Peyer's patch (tissue), 4 donors: ENCODE data around the gene ATXN2. TPM values are rescaled to one million over a fixed set of nuclear protein-coding genes. Genes with fewer than 3 reads are reported as not detected.

Experiments used
- DNase-seq, 3 donors: peaks; one replicate each; pipeline ENCODE4 v3.0.0-alpha.2; 2017 to 2019
- H3K27ac ChIP-seq, 4 donors: fragments of 200-600 bp; sonication (generic); one replicate each; pipeline ENCODE4 v1.5.1; 2016 to 2019
- H3K27me3 ChIP-seq, 2 donors: fragments of 200-600 bp; sonication (generic); one replicate each; pipeline ENCODE4 v1.5.1; 2019
- H3K36me3 ChIP-seq, 3 donors: fragments of 200-600 bp; sonication (generic); one replicate each; pipeline ENCODE4 v1.5.1; 2016 to 2019
- H3K4me1 ChIP-seq, 4 donors: fragments of 200-600 bp; sonication (generic); one replicate each; pipeline ENCODE4 v1.5.1; 2016 to 2019
- H3K4me3 ChIP-seq, 4 donors: fragments of 200-600 bp; sonication (generic); 1 replicate in 3 of 4; 2 replicates in 1 of 4; pipeline ENCODE4 v1.5.1; 2016 to 2019; ENCODE audit warnings: mild to moderate bottlenecking in 1 of 4
- H3K9me3 ChIP-seq, 4 donors: fragments of 200-600 bp; sonication (generic); one replicate each; pipeline ENCODE4 v1.5.1; 2016 to 2019; ENCODE audit warnings: mild to moderate bottlenecking in 1 of 4
- POLR2A ChIP-seq, 2 donors: fragments of 450-650 bp; IDR thresholded peaks; one replicate each; pipeline ENCODE4 v1.5.1; 2017; ENCODE audit warnings: antibody characterized with exemption in 2 of 2, mild to moderate bottlenecking in 2 of 2, moderate library complexity in 2 of 2
- total RNA-seq, 4 donors: library from RNA; depleted of rRNA; stranded (reverse); fragments of >200 nt; gene quantifications; one replicate each; pipeline ENCODE4 v1.1.0, GENCODE V29; 2016
- TF ChIP-seq, protein P1 (sequence below), 6 experiments: fragments of 450-650 bp in 4 of 6; fragments of 200-600 bp in 2 of 6; sonication (generic) in 1 of 6; IDR thresholded peaks; one replicate each; pipeline ENCODE4 v1.5.1; 2017 to 2019; ENCODE audit warnings: antibody characterized with exemption in 6 of 6, mild to moderate bottlenecking in 3 of 6, moderate library complexity in 1 of 6

The ATXN2 gene
- total RNA-seq, 4 donors from 2014 or later = 35.9 to 111 (median 90.8) TPM

DNA sequence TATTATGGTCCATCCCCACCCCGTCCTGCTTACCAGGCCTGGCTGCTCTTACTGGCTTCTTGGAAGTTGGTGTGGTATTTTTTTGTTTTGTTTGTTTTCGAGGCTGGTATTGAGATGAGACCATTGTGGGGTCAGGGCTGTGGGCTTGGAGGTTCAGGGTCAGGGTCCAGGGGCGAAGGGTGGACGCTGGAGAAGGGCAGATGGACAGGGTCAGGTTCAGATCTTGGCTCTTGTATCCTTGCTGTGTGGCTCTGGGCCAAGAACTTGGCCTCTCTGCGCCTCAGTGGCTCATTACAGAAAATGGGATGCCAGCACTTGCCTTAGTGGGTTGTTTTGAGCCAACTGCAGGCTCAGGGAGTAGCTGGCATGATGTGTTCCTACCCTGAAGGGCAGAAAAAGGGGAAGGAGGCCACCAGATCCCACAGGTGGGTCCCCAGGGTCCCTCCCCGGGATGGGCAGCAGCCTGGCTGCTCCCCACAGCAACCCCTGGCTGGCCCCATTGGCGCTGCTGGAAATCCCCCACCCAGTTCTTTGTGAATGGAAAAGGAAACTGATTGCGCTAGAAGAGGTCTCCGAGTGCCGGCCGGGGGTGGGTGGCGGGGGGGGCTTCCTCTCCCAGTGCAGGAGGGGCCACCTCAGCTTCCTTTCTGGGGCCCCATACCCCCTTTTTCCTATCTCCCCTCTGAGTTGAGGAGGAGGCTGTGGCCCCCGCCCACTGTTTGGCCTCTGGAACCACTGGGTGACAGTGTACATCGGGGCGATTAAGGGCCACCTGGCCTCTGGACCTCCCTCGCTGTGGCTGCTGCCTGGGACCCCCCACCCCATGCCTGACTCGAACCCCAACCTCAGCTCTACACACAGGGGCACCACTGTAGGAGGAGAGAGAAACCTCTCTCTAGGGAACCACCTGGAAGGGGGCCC, 168.4 kb downstream of the ATXN2 start:
- no peaks in the 10 kb centered on the region for H3K9me3 ChIP-seq
- peak; percentile 50 to 73 (median 64) for DNase-seq
- TF ChIP-seq, protein P1, sequence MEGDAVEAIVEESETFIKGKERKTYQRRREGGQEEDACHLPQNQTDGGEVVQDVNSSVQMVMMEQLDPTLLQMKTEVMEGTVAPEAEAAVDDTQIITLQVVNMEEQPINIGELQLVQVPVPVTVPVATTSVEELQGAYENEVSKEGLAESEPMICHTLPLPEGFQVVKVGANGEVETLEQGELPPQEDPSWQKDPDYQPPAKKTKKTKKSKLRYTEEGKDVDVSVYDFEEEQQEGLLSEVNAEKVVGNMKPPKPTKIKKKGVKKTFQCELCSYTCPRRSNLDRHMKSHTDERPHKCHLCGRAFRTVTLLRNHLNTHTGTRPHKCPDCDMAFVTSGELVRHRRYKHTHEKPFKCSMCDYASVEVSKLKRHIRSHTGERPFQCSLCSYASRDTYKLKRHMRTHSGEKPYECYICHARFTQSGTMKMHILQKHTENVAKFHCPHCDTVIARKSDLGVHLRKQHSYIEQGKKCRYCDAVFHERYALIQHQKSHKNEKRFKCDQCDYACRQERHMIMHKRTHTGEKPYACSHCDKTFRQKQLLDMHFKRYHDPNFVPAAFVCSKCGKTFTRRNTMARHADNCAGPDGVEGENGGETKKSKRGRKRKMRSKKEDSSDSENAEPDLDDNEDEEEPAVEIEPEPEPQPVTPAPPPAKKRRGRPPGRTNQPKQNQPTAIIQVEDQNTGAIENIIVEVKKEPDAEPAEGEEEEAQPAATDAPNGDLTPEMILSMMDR (IDR thresholded peaks at IDR 0.05) = no peak
- TF ChIP-seq POLR2A (IDR thresholded peaks at IDR 0.05) = no peak
- peaks cover 4 to 77% (median 54%) of the 10 kb centered on the region in 4 donors for H3K4me1 ChIP-seq
- H3K4me3 ChIP-seq = peak overlapping the region in 3 of 4 donors; percentile 9 to 35 (median 29)
- peak overlapping the region; percentile 63 to 81 (median 78) for H3K27ac ChIP-seq
- no peaks in the 10 kb centered on the region for H3K36me3 ChIP-seq
- no peaks in the 10 kb centered on the region for H3K27me3 ChIP-seq

- H3K4me1 ChIP-seq = peaks cover 2 to 76% (median 47%) of the 10 kb centered on the region in 4 donors
- no peaks in the 10 kb centered on the region for H3K27me3 ChIP-seq
- H3K4me3 ChIP-seq = peak overlapping the region in 3 of 4 donors; percentile 9 to 35 (median 29)
- peak; percentile 50 to 69 (median 51) for DNase-seq
- no peaks in the 10 kb centered on the region for H3K36me3 ChIP-seq
- H3K27ac ChIP-seq = peak overlapping the region; percentile 63 to 81 (median 78)
- TF ChIP-seq, protein P1 (IDR thresholded peaks at IDR 0.05) = no peak
- TF ChIP-seq POLR2A (IDR thresholded peaks at IDR 0.05) = no peak
- no peaks in the 10 kb centered on the region for H3K9me3 ChIP-seq
These were observed 169.2 kb downstream of the ATXN2 start for GRCh38 chr12:111429828-111430432.

GRCh38 chr12:111428728-111429175, 170.4 kb downstream of the ATXN2 start:
- no peaks in the 10 kb centered on the region for H3K9me3 ChIP-seq
- peak overlapping the region in 1 of 4 donors; percentile 9 for H3K4me3 ChIP-seq
- H3K27ac ChIP-seq = peak overlapping the region; percentile 63 to 81 (median 78)
- no peaks in the 10 kb centered on the region for H3K36me3 ChIP-seq
- peak; percentile 50 to 83 (median 71) for DNase-seq
- no peaks in the 10 kb centered on the region for H3K27me3 ChIP-seq
- TF ChIP-seq, protein P1 (IDR thresholded peaks at IDR 0.05) = no peak
- TF ChIP-seq POLR2A (IDR thresholded peaks at IDR 0.05) = no peak
- peaks cover 0 to 79% (median 42%) of the 10 kb centered on the region in 4 donors for H3K4me1 ChIP-seq

- H3K4me1 ChIP-seq = peaks cover 0 to 74% (median 40%) of the 10 kb centered on the region in 4 donors
These were observed 170.9 kb downstream of the ATXN2 start for GRCh38 chr12:111428081-111428727.

More at GRCh38 chr12:111428081-111428727, 170.9 kb downstream of the ATXN2 start:
- TF ChIP-seq, protein P1 (IDR thresholded peaks at IDR 0.05) = no peak
- TF ChIP-seq POLR2A (IDR thresholded peaks at IDR 0.05) = no peak
- Histone ChIP-seq H3K4me3 (peak overlapping the region in 1 of 4 donors; percentile 9), H3K36me3 (no peaks in the 10 kb centered on the region), H3K27ac (peak overlapping the region; percentile 63 to 81 (median 78)), H3K27me3 (no peaks in the 10 kb centered on the region), H3K9me3 (no peaks in the 10 kb centered on the region)
- DNase-seq = peak in 1 of 3 donors; percentile 23
